ENCODE data around the gene HERC4. TPM values are rescaled to one million over a fixed set of nuclear protein-coding genes. Genes with fewer than 3 reads are reported as not detected.

HERC4 gene
- total RNA-seq, result 102 and 146 TPM in 2 replicates

GRCh38 chr10:68074775-68075549 is at the start of gene HERC4:
Gene HERC4 (minus strand): TSS chr10:68075283. CDS start chr10:68073108, 2,175 bp downstream.

GRCh38 chr10:68109331-68109730 is 34.2 kb upstream of the HERC4 start, which contains the start of gene MYPN:
Gene MYPN (plus strand): TSS chr10:68109488. CDS start chr10:68121439, 11,951 bp downstream.

GRCh38 chr10:67884313-67884841 is 190.7 kb downstream of the HERC4 start, which contains the start of gene SIRT1:
Gene SIRT1 (plus strand): TSS chr10:67884656. CDS start chr10:67884722, 66 bp downstream.

Other genes with a start within 250 kb of the HERC4 start
- gene DNAJC12, start 237.1 kb downstream of the HERC4 start, total RNA-seq, result 2.4 and 2.8 TPM in 2 replicates
- gene SIRT1, start 190.6 kb downstream of the HERC4 start, total RNA-seq, result 20.6 and 22.4 TPM in 2 replicates
- gene MYPN, start 34.2 kb upstream of the HERC4 start, total RNA-seq, result 0.25 and 0.55 TPM in 2 replicates
- gene ATOH7, start 156.8 kb upstream of the HERC4 start, total RNA-seq, result not detected in 2 replicates

All from uterine smooth muscle cell (primary cell).